Measurements from ENCODE around the gene OAF.
"Not testable (repeated sequence)": the region's sequence is repeated elsewhere in the genome, so short reads cannot be mapped to it uniquely, and the experiment has no call there.

The OAF gene

DNA sequence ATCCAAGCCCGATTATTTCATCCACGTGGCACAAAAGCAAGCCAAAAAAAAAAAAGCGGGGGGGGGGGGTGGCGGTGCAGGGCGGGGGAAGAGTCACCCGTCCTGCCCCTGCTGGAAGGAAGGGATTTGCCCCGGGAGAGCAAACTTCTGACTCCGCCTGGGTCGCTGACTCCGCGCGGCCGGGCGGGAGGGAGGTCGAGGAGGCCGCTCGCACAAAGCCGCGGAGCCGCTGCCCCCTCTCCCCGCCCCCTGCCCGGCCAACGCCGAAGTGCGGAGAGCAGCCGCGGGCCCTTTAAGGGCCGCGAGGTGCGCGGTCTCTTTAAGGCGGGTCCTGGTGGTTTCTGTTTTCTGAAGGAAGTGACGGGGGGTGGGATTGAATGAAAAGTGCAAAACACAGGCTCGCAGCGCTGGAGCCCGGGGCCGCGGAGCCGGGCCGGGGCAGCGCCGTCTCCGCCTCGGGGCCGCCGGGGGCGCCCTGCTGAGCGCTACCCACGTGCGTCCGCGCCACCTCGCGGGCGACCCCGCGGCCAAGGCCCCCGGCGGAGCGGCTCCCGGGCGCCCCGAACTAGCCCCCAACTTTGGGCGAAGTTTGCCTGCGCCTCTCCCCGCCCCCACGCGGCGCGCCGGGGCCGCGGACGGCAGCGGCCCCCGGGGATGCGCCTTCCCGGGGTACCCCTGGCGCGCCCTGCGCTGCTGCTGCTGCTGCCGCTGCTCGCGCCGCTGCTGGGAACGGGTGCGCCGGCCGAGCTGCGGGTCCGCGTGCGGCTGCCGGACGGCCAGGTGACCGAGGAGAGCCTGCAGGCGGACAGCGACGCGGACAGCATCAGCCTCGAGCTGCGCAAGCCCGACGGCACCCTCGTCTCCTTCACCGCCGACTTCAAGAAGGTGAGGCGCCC, at the start of gene OAF:
Gene OAF, plus strand, starts transcription at position 407 of the 896 bp plus-strand sequence. Its CDS starts 248 bp downstream, at position 655.
- peak; percentile 90 for DNase-seq (ENCODE audit: low read depth, low spot score)

DNA sequence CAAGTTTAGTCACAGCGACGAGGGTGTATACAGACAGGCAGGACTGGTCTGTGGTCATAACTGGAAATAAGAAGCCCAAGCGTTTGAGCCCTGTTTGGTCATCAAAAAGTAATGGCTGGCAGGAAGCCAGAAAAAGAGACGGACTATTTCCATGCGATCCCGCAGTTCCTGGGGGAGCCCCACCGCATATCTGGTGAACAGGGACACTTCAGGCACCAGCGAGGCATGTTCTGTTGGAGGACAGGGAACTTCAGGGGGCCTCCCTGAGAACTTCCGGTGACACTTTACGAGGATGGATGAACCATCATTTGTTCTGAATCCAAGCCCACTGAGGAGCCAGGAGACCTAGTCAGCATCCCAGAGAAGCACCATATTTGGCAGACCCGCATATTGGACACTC, 43.2 kb upstream of the OAF start:
- no peak for DNase-seq (ENCODE audit: low read depth, low spot score)

DNA sequence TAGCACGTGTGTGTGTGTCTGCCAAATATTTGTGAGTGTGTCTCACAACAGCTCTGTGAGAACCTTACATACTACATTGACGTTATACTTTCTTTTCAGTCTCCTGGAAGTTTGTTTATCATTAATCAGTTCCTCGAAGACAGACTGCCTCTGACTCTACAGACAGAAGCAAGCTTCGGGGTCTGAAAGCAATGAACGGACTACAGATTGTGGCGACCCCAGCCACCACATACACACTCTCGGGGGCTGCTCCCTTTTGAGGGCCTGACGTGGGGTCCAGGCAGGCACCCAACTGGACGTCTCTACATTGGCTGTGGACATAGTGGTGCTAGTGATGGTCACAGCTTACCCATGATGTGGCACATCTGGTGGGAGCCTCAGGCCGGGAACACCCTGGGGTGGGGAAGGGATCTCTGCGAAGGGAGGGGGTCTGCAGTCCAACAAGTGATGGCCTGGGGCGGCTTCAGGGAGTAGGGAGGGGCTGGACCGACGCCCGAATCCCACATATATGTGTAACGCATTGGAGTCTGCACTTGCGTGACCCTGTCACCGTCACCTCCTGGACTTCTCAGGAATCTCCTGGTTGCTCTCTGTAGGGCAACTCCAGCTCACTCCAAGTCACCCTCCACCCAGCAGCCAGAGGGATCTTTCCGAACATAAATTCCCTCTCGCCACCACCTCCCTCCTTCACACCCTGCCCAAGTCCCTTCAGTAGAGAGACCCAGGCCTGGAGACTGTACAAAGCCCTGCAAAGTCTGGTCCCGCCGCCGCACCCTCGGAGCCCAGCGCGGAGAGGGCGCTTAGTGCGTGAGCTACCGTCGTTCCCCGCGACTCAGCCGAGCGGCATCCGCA, 42.5 kb upstream of the OAF start:
- DNase-seq (ENCODE audit: low read depth, low spot score), result no peak

DNA sequence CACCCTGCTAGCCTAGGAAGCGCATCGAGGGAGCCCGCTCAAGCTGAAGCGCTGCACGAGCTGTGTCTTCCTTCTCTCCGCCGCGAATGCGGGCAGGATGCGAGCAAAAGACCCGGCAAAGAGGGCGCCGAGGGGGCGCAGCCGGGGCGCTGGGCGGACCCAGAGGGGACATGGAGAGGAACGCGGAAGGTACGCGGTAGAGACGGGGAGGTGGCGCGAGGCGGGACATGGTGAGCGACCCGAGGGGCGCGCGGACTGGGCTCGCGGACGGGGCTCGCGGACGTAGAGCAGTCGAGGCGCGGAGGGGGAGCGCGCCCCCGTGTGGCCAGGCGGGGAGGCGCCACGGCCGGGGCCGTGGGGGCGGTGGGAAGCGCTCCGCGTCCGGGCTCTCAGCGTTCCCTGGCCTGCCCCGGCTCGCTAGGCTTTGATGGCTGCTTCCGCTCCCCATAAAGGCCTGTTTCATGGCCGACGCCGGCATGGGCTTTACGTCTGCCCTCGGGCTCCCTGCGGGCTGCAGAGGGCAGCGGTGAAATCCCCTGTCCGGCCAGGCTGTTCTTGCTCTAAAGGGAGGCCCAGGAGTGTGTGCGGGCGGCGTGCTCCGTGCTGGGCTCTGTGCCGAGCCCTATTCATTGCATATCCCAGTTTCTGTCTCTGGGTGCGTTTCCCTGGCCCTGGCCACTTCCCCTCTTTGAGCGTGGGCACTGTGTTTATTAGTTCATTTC, 41.7 kb upstream of the OAF start:
- DNase-seq (ENCODE audit: low read depth, low spot score), result peak; percentile 91

DNA sequence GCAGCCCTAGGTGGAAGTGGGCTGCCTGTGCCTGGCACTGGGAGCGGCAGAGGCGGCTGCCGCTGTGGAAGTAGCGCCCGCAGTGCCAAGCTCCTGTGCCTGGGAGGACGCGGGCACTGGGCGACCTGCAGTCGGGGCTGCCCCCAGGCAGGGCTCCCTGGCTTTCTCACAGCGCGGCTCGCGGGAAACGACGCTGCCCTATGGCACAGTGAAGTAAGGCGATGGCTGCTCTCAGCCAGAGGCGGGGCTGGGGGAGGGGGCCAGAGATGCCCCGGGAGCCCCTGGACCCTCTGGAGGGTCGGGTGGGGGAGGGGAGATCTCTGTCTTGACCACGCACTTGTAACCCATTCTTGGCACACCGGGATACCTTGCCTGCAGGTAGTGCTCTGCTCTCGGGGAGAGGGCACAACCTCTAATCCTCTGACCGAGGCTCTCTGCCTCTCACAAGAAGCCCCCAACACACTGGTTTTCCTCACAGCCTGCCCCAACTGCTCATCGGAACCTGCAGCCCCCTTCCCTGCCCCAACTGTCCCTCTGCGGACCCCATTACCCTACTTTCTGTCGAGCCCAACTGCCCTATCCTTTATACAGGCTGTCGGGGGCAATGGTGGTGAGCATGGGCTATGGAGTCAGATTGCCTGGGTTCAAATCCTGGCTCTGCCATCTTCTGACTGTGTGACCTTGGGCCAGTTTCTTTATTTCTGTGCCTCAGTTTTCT, 40.7 kb upstream of the OAF start:
- DNase-seq (ENCODE audit: low read depth, low spot score), result no peak

DNA sequence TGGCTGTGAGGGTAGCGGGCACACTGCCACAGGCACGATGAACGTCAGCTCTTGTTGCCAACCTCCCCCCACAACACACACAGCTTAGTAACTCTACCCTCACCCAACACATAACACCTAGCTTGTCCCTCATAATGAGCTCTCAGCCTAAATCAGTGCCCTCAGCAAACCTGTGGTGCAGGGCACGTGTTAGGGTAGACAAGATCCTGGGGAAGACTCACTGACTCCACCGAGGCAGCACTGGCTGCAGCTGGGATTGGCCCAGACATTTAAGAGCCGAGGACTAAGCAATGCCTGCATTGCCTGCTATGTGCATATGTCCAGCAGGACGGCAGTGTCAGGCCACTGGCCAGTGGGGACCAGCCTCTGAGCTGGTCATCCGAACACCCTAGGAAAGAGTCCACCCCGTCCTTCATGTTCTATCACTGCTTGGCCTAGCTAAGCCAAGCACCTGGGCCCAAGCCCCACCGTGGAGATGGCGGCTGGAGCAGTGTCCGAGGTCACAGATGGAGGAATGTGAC, 40.0 kb upstream of the OAF start:
- no peak for DNase-seq (ENCODE audit: low read depth, low spot score)

DNA sequence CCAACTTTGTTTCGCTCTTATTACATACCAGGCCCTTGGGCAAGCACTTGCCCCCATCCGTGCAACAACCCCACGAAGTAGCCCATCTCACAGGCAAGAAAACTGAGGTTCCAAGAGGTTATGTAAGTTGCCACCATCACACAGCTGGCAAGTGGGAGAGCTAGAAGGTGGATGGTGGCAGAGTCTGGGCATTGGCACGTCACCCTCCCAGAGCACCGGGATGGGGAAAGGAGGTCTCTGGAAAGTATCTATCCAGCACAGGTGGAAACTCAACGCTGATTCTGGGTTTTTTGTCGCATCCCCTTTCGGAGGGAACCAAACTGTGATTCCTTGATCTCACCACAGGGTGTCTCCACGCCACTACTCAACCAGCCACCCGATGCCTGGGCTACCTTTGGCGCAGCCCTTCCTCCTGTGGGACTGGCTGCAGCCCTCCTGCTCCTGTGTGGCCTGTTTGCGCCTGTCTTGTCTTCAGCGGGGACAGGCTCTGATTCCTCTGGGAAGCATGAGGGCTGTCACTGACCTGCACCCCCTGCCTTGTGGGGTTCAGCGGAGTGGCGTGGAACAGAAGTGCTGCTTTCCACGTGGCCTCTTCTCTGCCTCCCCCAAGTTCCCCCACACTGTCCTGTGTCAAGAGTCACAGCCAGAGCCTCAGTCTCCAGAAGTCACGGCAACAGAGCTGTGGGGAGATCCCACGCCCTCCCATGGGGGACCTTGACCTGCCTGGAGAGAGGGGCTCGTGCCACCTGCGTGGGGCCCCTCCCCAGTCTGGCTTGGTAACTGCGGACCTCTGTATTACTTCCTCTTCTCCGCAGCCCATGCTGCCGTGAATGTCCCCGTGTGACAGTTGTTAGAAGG, 38.5 kb upstream of the OAF start:
- DNase-seq (ENCODE audit: low read depth, low spot score), result peak; percentile 81

DNA sequence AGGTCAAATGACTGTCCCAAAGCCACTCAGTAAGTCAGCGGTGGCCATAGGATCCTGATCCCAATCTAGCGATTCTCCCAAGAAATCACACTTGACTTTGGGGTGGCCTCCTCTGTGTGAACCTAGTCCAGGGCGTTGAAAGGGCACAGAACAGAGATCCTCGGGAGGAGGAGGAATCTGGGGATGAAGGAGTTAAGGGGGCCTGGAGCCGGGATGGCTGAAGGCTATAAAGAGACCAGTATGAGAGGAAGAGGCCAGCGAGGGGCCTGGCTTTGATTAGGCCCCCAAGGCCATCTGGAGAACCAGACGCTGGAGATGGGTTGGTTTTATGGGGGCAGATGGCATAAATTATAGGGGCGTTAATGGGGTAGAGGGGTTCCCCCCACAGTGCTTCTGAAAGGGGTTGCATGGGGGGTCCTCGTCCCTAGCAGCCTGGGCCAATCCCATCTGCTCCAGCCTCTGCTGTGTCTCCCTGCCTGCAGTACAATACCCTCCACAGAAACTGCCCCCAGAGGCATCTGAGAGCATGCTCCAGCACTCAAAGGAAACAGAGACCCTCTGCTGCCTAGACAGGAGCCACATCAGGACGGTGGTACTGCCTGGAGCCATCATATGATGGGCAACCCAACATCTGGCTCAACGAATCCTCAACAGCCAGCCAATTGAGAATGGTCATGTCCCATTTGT, 37.7 kb upstream of the OAF start:
- no peak for DNase-seq (ENCODE audit: low read depth, low spot score)

DNA sequence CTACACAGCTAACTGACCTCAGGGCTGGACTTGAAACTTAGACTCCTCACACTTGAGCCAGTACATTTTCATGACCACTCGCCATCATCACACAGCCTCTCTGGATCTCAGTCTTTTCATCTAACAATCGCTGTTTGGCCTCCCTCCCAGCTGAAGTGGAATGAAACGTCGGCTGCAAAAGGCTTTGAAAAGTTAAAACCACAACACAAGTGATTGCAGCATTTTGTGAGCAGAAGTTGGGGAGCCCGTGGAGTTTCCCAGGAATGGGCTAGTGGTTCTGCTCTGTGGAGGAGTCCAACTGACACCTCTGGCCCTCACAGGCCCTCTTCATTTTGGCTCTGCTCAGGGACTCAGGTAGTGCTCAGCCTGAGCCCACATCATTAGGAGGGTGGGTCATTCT, 37.0 kb upstream of the OAF start:
- DNase-seq (ENCODE audit: low read depth, low spot score), result peak; percentile 50

DNA sequence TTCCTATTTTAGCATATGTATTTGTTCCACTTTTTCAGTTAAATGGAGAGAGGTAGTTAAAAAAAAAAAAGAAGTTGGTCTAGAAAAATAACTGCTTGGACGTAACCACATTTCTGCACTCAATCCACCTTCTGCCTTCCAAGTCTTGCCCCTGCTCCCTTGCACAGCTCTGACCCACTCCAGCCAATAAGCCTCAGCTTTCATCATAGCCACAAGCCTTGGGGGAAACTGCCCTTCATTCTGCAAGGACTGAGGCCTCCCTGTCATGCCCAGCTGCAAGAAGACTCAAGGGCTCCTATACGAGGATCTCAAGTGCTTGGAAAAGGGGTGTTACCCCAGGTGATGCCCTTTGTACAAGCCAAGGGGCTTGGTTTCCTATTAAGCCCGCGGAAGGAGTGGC, 36.0 kb upstream of the OAF start:
- DNase-seq (ENCODE audit: low read depth, low spot score), result no peak

DNA sequence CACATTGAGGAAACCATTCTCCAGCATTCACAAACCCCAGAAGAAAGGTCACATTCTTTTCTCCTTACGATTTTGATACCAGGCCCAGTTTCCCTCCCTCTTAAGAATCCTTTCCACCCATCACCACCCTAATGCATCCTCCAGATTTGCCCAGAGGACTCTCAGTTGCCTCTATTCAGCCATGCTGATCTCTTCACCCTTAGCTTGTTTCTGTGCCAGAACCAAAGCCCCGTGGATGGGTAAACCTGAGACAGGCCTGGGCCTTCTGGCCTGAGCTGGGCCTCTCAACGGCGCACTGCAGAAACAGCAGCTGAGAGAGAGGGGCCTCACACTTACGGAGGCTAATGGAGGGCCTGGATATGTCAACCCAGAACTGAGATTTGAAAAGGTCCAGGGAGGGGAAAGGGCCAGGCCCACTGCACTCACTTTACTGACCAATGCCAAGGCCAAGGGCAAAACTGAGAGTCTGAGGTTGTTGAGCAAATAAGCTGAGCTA, 32.2 kb upstream of the OAF start:
- DNase-seq (ENCODE audit: low read depth, low spot score), result no peak

DNA sequence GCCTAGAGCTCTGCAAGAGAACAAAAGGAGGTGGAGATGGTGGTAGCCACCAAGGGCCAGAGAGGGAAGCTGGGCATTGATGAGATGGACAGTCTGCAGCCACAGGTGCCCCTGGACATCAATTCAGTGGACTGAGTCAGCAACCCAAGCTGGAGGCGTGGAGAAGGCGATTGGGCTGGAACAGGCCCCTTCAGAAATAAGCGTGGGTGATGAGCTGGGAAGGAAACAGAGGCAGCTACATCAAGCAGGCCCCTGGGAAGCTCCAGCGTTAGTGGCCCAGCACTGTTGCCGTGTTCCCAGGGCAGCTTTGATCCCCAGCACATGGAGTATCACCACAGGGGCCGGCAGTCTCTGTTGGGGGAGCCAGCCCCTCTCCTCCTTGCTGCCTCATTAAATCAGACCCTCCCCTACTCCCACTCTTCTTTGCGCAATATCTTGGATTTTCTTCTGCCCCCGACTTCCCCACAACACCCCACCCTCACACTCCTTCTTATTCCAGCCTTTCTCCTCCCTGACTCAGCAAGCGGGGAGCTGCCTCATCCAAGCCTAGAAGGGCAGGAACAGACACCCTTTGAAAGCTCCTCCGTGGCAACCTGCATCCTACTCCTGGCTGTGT, 31.7 kb upstream of the OAF start:
- DNase-seq (ENCODE audit: low read depth, low spot score), result no peak

DNA sequence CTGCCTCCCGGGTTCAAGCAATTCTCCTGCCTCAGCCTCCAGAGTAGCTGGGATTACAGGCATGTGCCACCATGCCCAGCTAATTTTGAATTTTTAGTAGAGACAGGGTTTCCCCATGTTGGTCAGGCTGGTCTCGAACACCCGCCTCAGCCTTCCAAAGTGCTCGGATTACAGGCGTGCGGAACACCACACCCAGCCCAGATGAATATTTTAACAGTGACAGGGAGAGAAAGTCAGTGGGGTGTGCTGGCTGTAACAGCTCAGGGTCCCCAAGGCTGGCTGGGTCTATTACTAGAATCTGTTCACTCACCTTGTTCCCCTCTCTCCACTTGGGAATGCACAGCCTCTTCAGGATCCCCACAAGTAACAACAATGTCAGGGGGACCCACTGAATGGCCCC, 30.8 kb upstream of the OAF start:
- not testable (repeated sequence) for DNase-seq (ENCODE audit: low read depth, low spot score)

DNA sequence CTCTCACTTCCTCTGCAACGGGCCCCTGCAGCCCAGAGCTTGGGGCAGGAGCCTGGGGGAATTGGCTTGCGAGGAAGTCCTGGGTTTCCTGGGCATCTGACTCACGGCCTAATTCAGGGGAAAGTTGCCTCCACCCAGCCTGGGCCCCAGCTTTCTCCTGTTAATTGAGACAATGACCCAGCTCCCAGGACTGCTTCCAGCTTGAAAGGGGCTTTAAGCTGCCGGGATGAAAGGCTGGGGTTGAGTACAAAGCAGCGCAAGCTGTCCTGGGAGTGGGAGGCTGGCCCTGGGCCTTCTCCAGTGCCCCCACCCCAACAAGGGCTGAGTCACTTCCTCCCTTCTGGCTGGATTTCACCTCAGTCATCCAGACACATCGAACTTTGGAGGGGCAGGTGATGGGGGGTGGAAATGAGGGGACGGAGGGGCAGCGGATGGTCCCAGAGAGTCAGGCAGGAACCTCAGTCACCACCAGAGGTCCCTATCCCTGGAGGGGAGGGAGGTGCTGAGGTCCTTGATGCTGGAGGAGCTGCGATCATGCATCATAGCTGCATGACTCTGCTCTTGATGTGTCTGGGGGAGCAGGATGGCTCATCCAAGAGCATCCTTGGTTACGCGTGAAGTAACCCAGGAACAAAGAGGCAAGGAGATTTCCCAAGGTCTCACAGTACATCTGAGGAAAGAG, 30.1 kb upstream of the OAF start:
- peak; percentile 51 for DNase-seq (ENCODE audit: low read depth, low spot score)

DNA sequence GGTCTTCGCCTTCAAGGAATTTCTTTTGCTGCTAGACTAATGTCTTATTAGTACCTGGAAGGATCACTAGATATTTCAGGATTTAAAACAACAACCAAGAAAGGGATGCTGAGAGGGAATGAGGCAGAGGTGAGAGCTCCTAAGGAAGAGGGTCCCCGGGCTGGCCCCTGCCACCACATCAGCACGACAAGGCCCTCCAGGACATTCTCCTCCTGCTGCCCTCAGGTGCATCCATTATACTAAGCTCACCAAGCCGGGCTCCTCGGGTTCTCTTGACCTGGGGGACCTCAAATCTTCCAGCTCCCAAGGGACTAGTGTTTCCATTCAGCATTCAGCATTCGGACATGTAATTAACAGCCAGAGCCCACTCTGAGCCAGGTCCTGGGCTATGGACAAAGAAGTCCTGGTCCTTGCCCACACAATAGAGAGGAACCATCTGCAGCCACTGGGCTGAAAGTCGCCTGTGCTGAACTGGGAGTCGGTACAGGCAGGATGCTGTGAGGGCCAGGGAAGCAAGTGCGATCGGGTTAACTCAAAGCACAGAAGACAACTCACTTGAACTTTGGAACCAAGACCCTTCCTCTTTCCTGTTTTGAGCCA, 29.4 kb upstream of the OAF start:
- DNase-seq (ENCODE audit: low read depth, low spot score), result no peak

DNA sequence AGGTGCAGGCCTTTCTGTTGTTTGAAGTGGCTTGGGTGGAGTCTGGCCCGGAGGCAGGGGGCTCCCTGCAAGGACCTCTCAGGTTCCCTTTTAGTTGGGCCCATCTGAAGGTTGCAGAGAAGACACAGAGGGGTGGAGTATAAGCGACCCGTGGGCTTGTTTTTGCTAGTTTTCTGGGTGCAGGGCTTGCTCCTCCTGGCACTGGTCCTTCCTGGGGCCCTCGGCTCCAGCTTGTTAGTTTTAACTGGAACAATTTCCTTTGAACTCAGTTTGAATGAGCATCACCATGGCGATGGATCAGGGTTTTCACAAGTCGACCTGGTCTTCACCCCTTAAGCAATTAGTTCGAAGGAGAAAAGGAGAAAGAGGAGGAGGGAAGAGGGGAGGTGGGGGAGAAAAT, 28.5 kb upstream of the OAF start:
- DNase-seq (ENCODE audit: low read depth, low spot score), result no peak

DNA sequence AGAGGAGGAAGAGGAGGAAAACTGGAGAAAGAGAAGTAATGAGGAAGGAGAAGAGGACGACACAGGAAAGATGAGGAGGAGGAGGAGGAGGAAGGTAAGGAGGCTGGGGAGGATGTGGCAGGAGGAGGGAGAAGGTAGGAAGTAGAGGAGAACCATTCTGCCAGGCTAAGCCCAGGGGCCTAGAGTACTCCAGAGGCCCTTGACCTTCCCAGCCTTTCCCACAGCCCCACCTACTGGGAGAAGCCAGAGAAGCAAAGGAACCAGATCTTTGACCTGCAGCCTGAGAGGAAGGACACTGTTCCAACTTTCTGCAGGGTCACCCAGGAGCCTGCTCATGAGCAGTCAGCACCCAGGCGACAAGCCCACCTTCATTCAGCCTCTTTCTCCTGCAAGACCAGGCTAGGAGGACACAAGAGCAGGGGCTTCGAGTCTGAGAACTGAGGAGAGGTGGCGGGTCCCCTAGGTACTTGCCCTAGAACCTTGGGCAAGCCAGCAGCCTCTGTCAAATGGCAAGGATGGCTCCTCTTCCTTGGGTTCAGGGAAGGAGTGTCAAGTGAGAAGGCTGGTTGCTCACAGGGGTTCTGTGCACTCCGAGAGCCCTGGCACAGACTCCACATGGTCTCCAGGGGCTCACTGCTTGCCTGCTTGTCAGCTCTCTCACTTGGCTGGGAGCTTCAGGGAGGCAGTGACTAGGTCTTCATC, 27.9 kb upstream of the OAF start:
- no peak for DNase-seq (ENCODE audit: low read depth, low spot score)

Measured in astrocyte of the hippocampus (primary cell).